Measurements from ENCODE around the gene CNN2. TPM values are rescaled to one million over a fixed set of nuclear protein-coding genes. Genes with fewer than 3 reads are reported as not detected.

The CNN2 gene
- total and polyA plus RNA-seq, 2 experiments from 2014 or later = 115 to 247 TPM

GRCh38 chr19:1004204-1004802 lies 22.1 kb upstream of the CNN2 start:
- H3K4me3 ChIP-seq = no peak overlapping the region
- peaks cover 7% of the 10 kb centered on the region for H3K4me1 ChIP-seq (ENCODE audit: insufficient read depth)
- no peak overlapping the region for H2AFZ ChIP-seq
- 90% methylated on average over 32 of the region's 32 CpGs for WGBS (ENCODE audit: low lambda C conversion rate, missing lambda C conversion rate)
- no peaks in the 10 kb centered on the region for H3K9me2 ChIP-seq (replicated peaks; ENCODE audit: insufficient read depth)
- H3K9me3 ChIP-seq (ENCODE audit: low read depth) = no peaks in the 10 kb centered on the region
- no peak overlapping the region for H3K4me2 ChIP-seq
- no peaks in the 10 kb centered on the region for H3K79me2 ChIP-seq
- no peak overlapping the region for H3K27ac ChIP-seq
- no peaks in the 10 kb centered on the region for H3K36me3 ChIP-seq (replicated peaks; ENCODE audit: insufficient read depth, low read depth)
- TF ChIP-seq EZH2 (IDR thresholded peaks at IDR 0.05; ENCODE audit: borderline replicate concordance) = no peak
- no peak for TF ChIP-seq EZH2phosphoT487 (IDR thresholded peaks at IDR 0.05; ENCODE audit: low read depth, severe bottlenecking, unreplicated experiment)
- TF ChIP-seq CTCF (IDR thresholded peaks at IDR 0.05; ENCODE audit: poor library complexity) = no peak
- no peak for DNase-seq (ENCODE audit: low spot score)
- peaks cover 16% of the 10 kb centered on the region for H3K27me3 ChIP-seq
- H4K20me1 ChIP-seq (ENCODE audit: insufficient read depth, poor library complexity, severe bottlenecking) = no peaks in the 10 kb centered on the region

GRCh38 chr19:1004803-1005664 lies 21.4 kb upstream of the CNN2 start:
- no peak for TF ChIP-seq EZH2phosphoT487 (IDR thresholded peaks at IDR 0.05; ENCODE audit: low read depth, severe bottlenecking, unreplicated experiment)
- no peak for TF ChIP-seq EZH2 (IDR thresholded peaks at IDR 0.05; ENCODE audit: borderline replicate concordance)
- TF ChIP-seq CTCF (IDR thresholded peaks at IDR 0.05; ENCODE audit: poor library complexity) = no peak
- H3K4me1 ChIP-seq (ENCODE audit: insufficient read depth) = peaks cover 7% of the 10 kb centered on the region
- no peak overlapping the region for H3K27ac ChIP-seq
- no peaks in the 10 kb centered on the region for H3K79me2 ChIP-seq
- no peak overlapping the region for H3K4me2 ChIP-seq
- no peaks in the 10 kb centered on the region for H3K9me2 ChIP-seq (replicated peaks; ENCODE audit: insufficient read depth)
- no peak overlapping the region for H3K4me3 ChIP-seq
- H2AFZ ChIP-seq = no peak overlapping the region
- no peaks in the 10 kb centered on the region for H3K36me3 ChIP-seq (replicated peaks; ENCODE audit: insufficient read depth, low read depth)
- peaks cover 9% of the 10 kb centered on the region for H3K27me3 ChIP-seq
- H4K20me1 ChIP-seq (ENCODE audit: insufficient read depth, poor library complexity, severe bottlenecking) = no peaks in the 10 kb centered on the region
- no peak for DNase-seq (ENCODE audit: low spot score)
- no peaks in the 10 kb centered on the region for H3K9me3 ChIP-seq (ENCODE audit: low read depth)
- WGBS (ENCODE audit: low lambda C conversion rate, missing lambda C conversion rate) = 96% methylated on average over 63 of the region's 70 CpGs

GRCh38 chr19:1006711-1007398 lies 19.6 kb upstream of the CNN2 start:
- Histone ChIP-seq H3K4me3 (no peak overlapping the region), H3K79me2 (no peaks in the 10 kb centered on the region), H3K36me3 (replicated peaks; ENCODE audit: insufficient read depth, low read depth) (no peaks in the 10 kb centered on the region), H4K20me1 (ENCODE audit: insufficient read depth, poor library complexity, severe bottlenecking) (no peaks in the 10 kb centered on the region), H3K4me1 (ENCODE audit: insufficient read depth) (peaks cover under 1% of the 10 kb centered on the region), H3K27ac (no peak overlapping the region), H3K4me2 (no peak overlapping the region), H3K27me3 (peaks cover 3% of the 10 kb centered on the region), H3K9me2 (replicated peaks; ENCODE audit: insufficient read depth) (no peaks in the 10 kb centered on the region), H2AFZ (no peak overlapping the region), H3K9me3 (ENCODE audit: low read depth) (no peaks in the 10 kb centered on the region)
- WGBS (ENCODE audit: low lambda C conversion rate, missing lambda C conversion rate) = 84% methylated on average over 24 of the region's 27 CpGs
- DNase-seq (ENCODE audit: low spot score) = no peak
- no peak for TF ChIP-seq EZH2phosphoT487 (IDR thresholded peaks at IDR 0.05; ENCODE audit: low read depth, severe bottlenecking, unreplicated experiment)
- no peak for TF ChIP-seq EZH2 (IDR thresholded peaks at IDR 0.05; ENCODE audit: borderline replicate concordance)
- no peak for TF ChIP-seq CTCF (IDR thresholded peaks at IDR 0.05; ENCODE audit: poor library complexity)
